ENCODE results near the gene CORO1C.
"Not testable (repeated sequence)": the region's sequence is repeated elsewhere in the genome, so short reads cannot be mapped to it uniquely, and the experiment has no call there.

CORO1C gene

DNA sequence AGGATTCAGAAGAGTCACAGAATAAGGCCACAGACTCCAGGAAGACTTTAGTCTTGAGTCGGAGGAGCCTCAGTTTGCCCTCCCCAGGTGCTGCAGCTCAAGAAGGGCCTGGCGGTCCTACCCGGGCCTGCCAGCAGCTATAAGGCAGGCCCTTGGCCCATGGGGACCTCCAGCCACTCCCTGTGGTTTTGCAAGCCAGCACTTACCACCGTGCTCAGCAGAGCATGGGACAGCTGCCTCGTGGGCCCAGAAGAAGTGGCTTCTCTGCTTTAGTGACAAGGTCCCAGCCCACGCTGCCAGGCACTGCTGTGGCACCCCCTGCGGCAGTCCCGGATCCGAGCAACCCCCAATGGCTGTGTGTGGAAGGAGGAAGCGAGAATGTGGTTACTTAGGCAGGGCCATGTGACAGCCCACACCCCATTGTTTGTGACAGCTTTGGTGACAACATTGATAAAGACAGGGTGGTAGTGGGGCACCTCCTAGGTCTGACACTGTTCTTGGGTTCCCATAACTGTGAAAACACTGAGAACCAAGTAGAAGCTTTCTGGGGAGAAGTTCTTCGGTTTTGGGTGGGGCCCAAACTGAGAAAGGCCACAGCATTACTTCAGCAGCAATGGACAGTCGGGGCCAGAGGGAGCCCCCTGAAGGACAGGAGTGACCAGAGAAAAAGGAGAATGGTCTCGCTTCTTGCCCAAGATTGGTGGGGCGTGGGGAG is 97.6 kb downstream of the CORO1C start, which contains the start of gene SELPLG:
TSS of gene SELPLG (minus strand) at position 361 of the 715 bp plus-strand sequence. CDS start 9,587 bp downstream, outside the sequence.
- no peak for DNase-seq (ENCODE audit: low read depth)

DNA sequence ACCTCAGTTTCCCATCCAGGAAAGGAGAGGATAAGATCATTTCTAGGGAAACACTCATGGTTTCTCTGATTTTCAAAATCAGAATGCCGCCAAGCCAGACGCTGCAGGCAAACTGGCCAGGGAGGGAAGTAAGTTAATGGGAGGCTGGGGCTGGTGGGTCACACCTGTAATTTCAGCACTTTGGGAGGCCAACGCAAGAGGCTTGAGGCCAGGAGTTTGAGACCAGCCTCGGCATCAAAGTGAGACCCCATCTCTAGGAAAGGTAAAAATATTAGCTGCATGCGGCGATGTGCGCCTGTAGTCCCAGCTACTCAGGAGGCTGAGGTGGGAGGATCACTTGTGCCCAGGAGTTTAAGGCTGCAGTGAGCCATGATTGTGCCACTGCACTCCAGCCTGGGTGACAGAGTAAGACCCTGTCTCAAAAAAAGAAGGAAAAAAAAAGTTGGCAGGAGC is 98.2 kb downstream of the CORO1C start:
- DNase-seq (ENCODE audit: low read depth): no peak

- DNase-seq (ENCODE audit: low read depth): not testable (repeated sequence)
Measured at GRCh38 chr12:108631261-108631660, 100.1 kb downstream of the CORO1C start.

- no peak for DNase-seq (ENCODE audit: low read depth)
Measured at GRCh38 chr12:108630481-108631207, 100.7 kb downstream of the CORO1C start.

DNA sequence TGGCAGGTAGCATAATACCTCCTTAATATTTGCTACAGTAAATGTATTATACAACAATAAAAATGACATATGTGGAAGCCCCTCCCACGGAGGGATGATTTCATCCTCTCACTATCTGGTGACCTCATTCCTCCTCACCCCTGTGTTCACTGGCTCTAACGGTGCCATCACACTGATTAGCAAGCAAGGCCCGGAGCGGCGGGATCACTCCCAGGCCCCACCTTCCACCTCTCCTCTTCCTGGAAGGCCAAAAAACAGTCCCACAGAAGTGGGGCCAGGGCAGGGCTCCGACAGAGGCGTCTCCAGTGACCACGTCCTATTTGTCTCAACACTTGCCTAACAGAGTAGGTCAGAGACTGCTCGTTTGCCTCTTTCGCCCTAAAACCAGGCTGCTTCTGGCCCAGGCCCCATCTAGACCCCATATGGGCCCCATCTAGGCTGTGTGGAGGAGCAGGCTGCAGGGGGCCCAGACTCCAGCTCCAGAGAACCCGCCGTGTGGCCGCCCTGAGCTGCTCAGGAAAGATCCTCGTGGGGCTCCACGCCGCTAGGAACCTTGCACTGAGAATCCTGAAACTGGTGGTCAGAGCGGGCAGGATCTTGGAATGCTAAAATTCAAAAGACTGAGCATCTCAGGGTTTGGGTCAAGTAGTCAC is 101.4 kb downstream of the CORO1C start:
- DNase-seq (ENCODE audit: low read depth): peak; percentile 55

GRCh38 chr12:108629151-108629550 is 102.2 kb downstream of the CORO1C start:
- DNase-seq (ENCODE audit: low read depth): no peak

DNA sequence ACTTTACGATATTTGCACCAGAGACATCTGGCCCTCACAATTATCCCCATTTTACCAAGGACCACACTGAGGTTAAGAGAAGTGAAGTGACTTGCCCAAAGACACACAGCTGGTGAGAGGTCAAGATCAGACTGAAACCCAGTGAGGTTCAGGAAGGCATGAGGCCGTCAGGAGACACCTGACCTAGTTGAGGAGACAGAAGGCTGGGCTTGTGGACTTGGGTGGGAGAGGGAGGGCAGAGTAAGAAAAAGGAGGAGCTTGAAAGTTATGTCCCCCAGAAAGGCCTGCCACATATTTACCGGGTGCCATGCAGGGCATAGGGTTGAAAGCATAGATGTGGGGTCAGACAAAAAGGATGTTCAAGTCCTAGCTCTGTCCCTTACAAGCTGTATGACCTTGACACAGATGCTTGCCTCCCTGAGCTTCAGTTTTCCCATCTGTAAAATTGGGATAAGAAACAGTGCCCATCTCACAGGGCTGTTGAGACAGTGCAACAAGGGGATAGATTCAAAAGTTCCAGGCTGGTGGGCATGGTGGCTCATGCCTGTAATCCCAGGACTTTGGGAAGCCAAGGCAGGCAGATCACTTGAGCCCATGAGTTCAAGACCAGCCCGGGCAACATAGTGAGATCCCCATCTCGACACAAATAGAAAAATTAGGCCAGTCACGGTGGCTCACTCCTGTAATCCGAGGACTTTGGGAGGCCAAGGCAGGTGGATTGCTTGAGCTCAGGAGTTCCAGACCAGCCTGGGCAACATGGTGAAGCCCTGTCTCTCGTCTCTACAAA is 104.0 kb downstream of the CORO1C start:
- DNase-seq (ENCODE audit: low read depth): no peak

DNA sequence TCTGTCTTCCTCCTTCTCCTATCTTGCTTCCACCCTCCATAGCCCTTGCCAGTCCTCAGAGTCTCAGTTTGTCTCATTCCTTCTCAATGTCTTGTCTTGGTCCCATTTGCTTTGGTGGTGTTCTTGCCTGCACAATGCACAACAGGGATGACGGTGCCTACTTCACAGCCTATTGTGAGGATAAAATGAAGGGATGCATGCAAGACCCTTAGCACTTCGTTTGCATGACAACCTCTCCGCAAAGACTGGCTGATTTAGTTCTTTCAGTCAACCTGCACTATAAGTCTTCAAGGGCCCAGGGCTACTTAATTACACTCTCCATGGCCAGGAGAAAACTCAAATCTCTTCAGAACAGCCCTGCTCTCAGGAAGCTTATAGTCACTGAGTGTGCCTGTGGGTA is 106.1 kb downstream of the CORO1C start:
- no peak for DNase-seq (ENCODE audit: low read depth)

DNA sequence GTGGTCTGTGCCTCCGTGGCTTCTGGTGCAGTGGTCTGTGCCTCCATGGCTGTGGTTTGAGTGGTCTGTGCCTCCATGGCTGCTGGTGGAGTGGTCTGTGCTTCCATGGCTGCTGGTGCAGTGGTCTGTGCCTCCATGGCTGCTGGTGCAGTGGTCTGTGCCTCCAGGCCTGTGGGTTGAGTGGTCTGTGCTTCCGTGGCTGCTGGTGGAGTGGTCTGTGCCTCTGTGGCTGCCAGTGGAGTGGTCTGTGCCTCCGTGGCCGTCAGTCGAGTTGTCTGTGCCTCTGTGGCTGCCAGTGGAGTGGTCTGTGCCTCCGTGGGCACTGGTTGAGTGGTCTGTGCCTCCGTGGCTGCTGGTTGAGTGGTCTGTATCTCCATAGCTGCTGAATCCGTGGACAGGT is 107.7 kb downstream of the CORO1C start:
- DNase-seq (ENCODE audit: low read depth): no peak

DNA sequence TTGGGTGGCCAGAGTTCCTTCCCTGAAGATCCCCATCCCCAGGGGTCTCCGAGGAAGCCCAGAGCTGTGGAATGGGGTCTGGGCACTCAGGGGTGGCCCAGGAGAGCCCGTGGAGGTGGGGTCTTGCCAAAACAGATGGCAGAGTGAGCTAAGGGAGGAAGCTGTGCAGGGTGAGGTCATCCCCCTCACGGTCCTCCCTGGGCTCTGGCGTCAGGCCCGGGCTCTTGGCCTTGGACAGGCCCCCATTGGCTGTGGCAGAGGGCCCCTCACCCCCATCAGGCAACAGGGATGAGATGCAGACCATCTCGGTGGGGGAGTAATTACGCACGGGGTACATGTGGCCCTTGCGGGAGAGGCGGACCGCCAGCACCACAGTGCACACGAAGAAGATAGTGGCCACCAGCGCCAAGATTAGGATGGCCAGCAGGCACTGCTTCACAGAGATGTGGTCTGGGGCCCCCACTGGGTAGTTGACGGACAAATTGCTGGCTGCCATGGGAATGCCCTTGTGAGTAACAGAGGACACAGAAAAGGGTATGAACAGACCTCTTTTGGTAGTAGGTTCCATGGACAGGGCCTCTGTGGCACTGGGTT is 108.3 kb downstream of the CORO1C start:
- DNase-seq (ENCODE audit: low read depth): no peak

DNA sequence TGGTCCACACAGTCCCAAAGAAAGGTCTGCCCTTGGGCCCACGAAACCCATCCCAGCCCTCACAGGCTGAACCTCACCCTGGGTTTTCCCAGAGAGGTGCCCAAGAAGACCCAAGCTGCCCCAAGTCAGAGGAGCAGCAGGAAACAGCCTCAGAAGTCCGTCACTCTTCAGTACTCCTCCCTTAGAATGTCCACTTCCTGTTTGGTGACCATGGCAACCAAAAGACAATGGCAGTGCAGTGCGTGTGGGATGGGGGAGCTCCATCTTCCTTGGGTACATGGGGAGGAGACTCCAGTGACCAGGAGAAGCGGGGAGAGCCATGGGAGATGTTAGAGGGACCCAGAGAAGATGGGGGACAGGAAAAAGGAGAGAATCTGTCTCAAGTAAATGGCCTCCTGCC is 108.9 kb downstream of the CORO1C start:
- DNase-seq (ENCODE audit: low read depth): no peak

DNA sequence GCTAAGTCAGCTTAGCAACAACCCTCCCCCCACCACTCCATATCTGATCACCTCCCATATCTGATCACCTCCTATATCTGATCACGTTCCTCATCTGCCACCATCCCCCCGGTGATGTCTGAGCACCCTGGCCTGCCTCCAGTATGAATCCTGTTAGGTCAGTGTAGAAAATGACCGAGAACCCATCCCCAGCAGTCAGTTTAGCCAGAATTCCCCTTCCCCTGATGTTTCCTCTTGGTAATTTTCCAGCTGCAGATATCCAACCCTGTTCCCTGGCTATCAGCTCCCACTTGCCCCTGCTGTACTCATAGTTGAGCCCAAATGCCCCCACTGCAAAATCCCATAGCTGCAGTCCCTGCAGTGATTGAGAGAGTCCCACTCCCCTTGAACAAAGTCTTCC is 110.2 kb downstream of the CORO1C start:
- no peak for DNase-seq (ENCODE audit: low read depth)

GRCh38 chr12:108620236-108620879 is 111.0 kb downstream of the CORO1C start:
- DNase-seq (ENCODE audit: low read depth): no peak

GRCh38 chr12:108619369-108620160 is 111.8 kb downstream of the CORO1C start:
- no peak for DNase-seq (ENCODE audit: low read depth)

- DNase-seq (ENCODE audit: low read depth): not testable (repeated sequence)
Measured at GRCh38 chr12:108618953-108619274, 112.4 kb downstream of the CORO1C start.

- DNase-seq (ENCODE audit: low read depth): no peak
Measured at GRCh38 chr12:108618079-108618952, 113.0 kb downstream of the CORO1C start.

GRCh38 chr12:108616941-108617858 is 114.1 kb downstream of the CORO1C start:
- DNase-seq (ENCODE audit: low read depth): no peak

DNA sequence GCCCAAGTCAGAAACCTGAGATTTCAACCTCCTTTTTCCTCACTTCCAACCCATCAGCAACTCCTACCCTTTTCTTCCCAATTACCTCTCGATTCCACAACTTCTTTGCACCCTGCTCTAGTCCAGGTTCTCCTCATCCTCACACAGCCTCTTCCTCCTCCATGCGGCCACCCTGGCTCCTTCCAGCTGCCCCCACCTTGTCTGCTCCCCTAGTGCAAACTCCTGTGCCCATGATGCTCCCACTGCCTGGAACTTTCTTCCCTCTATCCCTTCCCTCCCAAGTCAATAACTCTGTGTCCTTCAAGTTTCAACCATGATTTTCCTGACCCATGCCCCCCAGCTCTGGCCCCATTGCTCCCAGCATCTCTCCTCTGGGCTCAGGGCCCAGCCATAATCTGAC is 115.0 kb downstream of the CORO1C start:
- no peak for DNase-seq (ENCODE audit: low read depth)
